ENCODE data around the gene HLA-A.

The HLA-A gene

GRCh38 chr6:29964887-29965562 lies 22.7 kb downstream of the HLA-A start:
- peak; percentile 87 for ATAC-seq
- no peak for TF ChIP-seq ARNTL (CRISPR knock-in tag; IDR thresholded peaks at IDR 0.05; ENCODE audit: borderline replicate concordance, low read depth)
- TF ChIP-seq ZFP30 (CRISPR knock-in tag; IDR thresholded peaks at IDR 0.05): no peak
- TF ChIP-seq BACH2 (CRISPR knock-in tag; IDR thresholded peaks at IDR 0.05; ENCODE audit: borderline replicate concordance): peak; percentile 84; the same call in 1 of the 2 replicates
- TF ChIP-seq, protein P1, sequence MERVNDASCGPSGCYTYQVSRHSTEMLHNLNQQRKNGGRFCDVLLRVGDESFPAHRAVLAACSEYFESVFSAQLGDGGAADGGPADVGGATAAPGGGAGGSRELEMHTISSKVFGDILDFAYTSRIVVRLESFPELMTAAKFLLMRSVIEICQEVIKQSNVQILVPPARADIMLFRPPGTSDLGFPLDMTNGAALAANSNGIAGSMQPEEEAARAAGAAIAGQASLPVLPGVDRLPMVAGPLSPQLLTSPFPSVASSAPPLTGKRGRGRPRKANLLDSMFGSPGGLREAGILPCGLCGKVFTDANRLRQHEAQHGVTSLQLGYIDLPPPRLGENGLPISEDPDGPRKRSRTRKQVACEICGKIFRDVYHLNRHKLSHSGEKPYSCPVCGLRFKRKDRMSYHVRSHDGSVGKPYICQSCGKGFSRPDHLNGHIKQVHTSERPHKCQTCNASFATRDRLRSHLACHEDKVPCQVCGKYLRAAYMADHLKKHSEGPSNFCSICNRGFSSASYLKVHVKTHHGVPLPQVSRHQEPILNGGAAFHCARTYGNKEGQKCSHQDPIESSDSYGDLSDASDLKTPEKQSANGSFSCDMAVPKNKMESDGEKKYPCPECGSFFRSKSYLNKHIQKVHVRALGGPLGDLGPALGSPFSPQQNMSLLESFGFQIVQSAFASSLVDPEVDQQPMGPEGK (CRISPR knock-in tag; IDR thresholded peaks at IDR 0.05; ENCODE audit: borderline replicate concordance): no peak
- no peak for TF ChIP-seq ZNF565 (CRISPR knock-in tag; conservative IDR thresholded peaks at IDR 0.05; ENCODE audit: low read depth)
- no peak for TF ChIP-seq ZNF70 (CRISPR knock-in tag; IDR thresholded peaks at IDR 0.05)
- no peak for TF ChIP-seq ZFP3 (CRISPR knock-in tag; IDR thresholded peaks at IDR 0.05)
- TF ChIP-seq SNAI2 (CRISPR knock-in tag; IDR thresholded peaks at IDR 0.05): no peak
- TF ChIP-seq ESRRG (CRISPR knock-in tag; IDR thresholded peaks at IDR 0.05): no peak
- TF ChIP-seq TSHZ2 (CRISPR knock-in tag; IDR thresholded peaks at IDR 0.05): peak; percentile 58; the same call in 1 of the 2 replicates
- no peak for TF ChIP-seq RARB (CRISPR knock-in tag; IDR thresholded peaks at IDR 0.05)
- TF ChIP-seq ZC3H10 (CRISPR knock-in tag; IDR thresholded peaks at IDR 0.05): no peak
- TF ChIP-seq, protein P2, sequence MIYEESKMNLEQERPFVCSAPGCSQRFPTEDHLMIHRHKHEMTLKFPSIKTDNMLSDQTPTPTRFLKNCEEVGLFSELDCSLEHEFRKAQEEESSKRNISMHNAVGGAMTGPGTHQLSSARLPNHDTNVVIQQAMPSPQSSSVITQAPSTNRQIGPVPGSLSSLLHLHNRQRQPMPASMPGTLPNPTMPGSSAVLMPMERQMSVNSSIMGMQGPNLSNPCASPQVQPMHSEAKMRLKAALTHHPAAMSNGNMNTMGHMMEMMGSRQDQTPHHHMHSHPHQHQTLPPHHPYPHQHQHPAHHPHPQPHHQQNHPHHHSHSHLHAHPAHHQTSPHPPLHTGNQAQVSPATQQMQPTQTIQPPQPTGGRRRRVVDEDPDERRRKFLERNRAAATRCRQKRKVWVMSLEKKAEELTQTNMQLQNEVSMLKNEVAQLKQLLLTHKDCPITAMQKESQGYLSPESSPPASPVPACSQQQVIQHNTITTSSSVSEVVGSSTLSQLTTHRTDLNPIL (CRISPR knock-in tag; IDR thresholded peaks at IDR 0.05; ENCODE audit: low read depth): no peak
- TF ChIP-seq CSRNP3 (CRISPR knock-in tag; IDR thresholded peaks at IDR 0.05): no peak
- TF ChIP-seq GLIS3 (CRISPR knock-in tag; IDR thresholded peaks at IDR 0.05): no peak
- no peak for TF ChIP-seq ISL1 (CRISPR knock-in tag; IDR thresholded peaks at IDR 0.05)
- TF ChIP-seq TCF4 (CRISPR knock-in tag; IDR thresholded peaks at IDR 0.05; ENCODE audit: borderline replicate concordance): peak; percentile 62; the same call in 1 of the 2 replicates

GRCh38 chr6:29965563-29965872 lies 23.2 kb downstream of the HLA-A start:
- ATAC-seq: peak; percentile 59
- TF ChIP-seq ESRRG (CRISPR knock-in tag; IDR thresholded peaks at IDR 0.05) (no peak), ZNF565 (CRISPR knock-in tag; conservative IDR thresholded peaks at IDR 0.05; ENCODE audit: low read depth) (no peak), ZNF70 (CRISPR knock-in tag; IDR thresholded peaks at IDR 0.05) (no peak), ZNF8 (CRISPR knock-in tag; IDR thresholded peaks at IDR 0.05) (no peak), ZFP3 (CRISPR knock-in tag; IDR thresholded peaks at IDR 0.05) (no peak), ZFP30 (CRISPR knock-in tag; IDR thresholded peaks at IDR 0.05) (no peak), CSDC2 (CRISPR knock-in tag; IDR thresholded peaks at IDR 0.05) (no peak), ARNTL (CRISPR knock-in tag; IDR thresholded peaks at IDR 0.05; ENCODE audit: borderline replicate concordance, low read depth) (no peak), TOX (CRISPR knock-in tag; IDR thresholded peaks at IDR 0.05; ENCODE audit: borderline replicate concordance) (no peak), CSRNP3 (CRISPR knock-in tag; IDR thresholded peaks at IDR 0.05) (no peak), ZC3H10 (CRISPR knock-in tag; IDR thresholded peaks at IDR 0.05) (no peak), GLIS3 (CRISPR knock-in tag; IDR thresholded peaks at IDR 0.05) (no peak), PPARA (CRISPR knock-in tag; IDR thresholded peaks at IDR 0.05; ENCODE audit: borderline replicate concordance) (no peak), SNAI2 (CRISPR knock-in tag; IDR thresholded peaks at IDR 0.05) (no peak), TCF4 (CRISPR knock-in tag; IDR thresholded peaks at IDR 0.05; ENCODE audit: borderline replicate concordance) (no peak), RARB (CRISPR knock-in tag; IDR thresholded peaks at IDR 0.05) (no peak), OSR1 (CRISPR knock-in tag; IDR thresholded peaks at IDR 0.05) (no peak)
- TF ChIP-seq, protein P1 (CRISPR knock-in tag; IDR thresholded peaks at IDR 0.05; ENCODE audit: borderline replicate concordance): no peak

Data from SK-N-SH treated with all-trans-retinoic acid at 6 μM for 48 hours (cell line).